GM21528 (cell line): Measurements from ENCODE around the gene KLK14.

Source experiments
- ATAC-seq: cut with Tn5 transposase; IDR thresholded peaks from one replicate; pipeline ENCODE4 v1.9.1; 2021; ENCODE audit warnings: mild to moderate bottlenecking, moderate library complexity; ENCODE audit not compliant: unreplicated experiment, low FRiP score

The KLK14 gene

DNA sequence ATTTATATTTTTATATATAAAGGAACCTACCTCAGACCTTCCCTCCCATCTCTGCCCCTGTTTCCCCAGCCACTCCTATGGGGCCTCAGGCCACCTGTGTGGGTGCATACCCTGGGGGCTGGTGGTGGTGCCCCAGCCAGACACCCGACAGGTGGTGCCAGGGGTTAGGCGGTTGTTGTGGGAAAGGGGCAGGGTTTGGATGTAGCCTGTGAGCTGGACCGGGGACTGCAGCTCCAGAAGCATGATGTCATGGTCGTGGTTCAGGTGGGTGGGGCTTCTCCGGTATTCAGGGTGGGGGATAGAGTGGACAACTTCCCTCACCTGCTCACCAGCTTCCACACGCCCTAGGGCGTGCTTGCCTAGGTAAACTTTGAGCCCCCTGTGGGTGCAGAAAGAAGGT is 23.0 kb downstream of the KLK14 start:
- no peak for ATAC-seq

DNA sequence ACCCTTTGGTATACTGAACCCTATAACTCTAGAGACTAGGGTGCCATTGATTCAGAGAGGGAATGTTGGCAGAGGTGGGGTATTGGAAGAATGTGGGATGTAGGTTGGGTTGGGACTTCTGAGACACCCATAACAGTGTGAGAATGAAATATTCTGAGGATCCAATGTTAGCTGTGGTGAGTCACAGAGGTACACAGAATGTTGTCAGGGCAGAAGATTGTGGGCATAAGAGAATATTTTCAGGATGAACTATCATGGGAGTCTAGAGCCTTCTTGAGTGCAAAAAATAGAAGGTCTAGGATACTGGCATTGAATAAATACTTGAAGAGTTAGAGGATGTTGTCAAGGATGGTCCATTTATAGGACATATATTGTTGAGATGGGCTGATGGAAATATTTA is 26.8 kb downstream of the KLK14 start:
- ATAC-seq: no peak

DNA sequence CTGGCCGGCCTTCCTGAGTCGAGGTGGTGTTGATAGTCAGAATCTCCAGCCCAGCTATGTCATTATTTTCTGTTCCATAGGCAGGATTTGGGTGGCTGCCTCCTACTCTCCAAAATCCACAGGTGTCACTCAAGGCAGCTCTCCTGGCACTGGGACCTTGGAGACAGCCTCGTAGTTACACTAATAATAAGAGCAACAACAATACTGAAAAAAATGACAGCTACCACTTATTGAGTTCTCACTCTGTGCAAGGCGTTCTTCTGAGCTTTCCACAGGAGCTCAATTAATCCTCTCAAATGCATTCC is 35.7 kb downstream of the KLK14 start:
- no peak for ATAC-seq

DNA sequence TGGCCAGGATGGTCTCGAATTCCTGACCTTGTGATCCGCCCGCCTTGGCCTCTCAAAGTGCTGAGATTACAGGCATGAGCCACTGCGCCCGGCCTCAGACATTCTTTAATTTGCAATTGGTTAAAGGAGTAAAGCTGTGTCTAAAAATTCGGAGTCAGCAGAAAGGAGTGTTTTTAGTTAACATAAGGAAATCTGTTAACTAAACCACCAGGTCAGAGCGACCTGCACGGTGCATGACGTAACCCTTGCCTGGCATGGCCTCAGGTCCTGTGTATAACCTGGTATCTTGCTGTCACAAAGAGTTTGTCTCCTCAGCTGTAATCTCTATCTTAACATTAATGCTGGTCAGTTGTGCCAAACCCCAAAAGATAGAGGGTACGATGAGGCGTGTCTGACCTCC is 38.4 kb downstream of the KLK14 start:
- no peak for ATAC-seq

DNA sequence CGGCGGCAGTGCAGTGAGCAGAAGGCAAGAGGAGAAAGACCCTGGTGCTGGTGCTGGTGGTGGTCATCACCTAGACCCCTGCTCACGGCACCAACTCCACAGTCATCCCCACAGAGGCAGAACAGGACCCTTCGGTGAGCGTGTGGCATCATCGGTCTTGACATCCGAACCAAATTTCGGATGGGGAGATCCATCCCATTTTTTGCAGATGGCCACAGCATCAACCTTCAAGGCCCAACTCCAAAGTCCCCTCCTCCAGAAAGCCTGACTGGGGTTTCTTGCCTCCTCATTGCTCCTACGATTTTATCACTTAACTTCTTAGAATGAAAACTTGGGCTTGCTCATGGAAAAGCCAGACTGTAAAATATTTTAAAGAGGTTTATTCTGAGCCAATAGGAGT is 39.2 kb downstream of the KLK14 start:
- ATAC-seq: no peak

DNA sequence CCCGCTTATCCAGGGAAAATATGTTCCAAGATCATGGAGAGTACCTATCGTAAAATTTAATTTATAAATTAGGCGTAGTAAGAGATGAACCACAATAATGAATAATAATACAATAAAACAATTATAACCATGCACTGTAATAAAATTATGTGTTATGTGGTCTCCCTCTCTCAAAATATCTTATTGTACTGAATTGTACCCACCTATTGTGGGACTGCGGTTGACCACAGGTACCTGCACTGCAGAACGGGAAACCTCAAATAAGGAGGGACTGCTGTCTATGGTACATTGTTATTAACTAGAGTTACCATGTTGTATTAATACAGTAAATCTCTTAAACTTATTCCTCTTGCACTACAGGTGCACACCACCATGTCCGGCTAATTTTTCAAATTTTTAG is 42.5 kb downstream of the KLK14 start:
- ATAC-seq: no peak

DNA sequence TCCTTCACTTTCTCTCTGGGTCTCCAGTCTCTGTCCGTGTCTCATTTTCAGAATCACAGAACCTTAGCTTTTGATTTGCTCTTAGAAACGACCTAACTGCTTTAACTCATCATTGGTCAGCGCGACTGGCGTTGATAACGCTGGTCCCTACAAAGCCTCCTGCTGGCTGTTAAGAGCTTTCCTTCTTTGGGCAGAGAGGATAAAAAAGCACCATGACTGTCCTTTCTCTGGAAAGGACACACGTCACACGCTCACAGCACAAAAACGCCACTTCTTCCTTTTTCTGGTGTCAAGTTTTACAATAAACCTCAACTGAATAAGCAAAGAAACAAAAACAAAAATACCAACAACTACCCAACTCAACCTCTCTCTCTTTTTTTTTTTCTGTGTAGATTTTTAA is 46.2 kb downstream of the KLK14 start:
- ATAC-seq: no peak

DNA sequence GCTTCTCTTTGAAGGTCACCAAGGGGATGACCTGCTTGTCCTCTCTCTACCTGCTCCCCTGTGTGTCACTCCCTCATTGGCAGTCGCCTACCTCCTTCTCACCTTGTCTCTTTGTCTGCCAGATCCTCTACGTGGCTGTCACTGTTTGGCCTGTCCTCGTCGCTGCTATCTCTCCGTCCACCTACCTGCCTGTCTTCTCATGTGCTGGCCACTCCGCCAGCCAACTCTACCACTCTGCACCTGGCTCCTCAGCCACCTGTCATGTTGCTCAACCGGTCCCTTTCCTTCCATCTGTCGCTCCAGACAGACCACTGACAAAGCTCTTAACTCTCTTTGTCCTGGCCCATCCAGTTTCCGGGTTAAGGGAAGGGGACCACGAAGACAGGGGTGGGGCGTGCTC is 48.0 kb downstream of the KLK14 start, which contains the start of gene KLK12:
TSS of gene KLK12 (minus strand) at position 299 of the 400 bp plus-strand sequence. CDS start 381 bp downstream, outside the sequence.
- ATAC-seq: no peak

DNA sequence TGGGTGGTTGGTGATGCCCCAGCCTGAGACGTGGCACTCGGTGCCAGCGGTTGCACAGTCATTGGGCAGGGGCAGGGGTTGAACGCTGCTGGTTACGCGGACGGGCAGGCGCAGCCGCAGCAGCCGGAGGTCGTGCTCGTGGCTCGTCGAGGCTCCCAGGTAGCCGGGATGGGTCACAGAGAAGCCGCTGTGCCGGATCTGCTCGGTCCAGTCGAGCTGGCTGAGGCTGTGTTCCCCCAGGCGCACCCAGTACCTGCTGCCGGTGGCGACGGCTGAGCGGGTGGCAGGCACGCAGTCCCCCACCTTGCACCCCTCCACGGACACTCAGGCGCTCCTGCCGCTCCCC is 50.8 kb downstream of the KLK14 start:
- no peak for ATAC-seq

DNA sequence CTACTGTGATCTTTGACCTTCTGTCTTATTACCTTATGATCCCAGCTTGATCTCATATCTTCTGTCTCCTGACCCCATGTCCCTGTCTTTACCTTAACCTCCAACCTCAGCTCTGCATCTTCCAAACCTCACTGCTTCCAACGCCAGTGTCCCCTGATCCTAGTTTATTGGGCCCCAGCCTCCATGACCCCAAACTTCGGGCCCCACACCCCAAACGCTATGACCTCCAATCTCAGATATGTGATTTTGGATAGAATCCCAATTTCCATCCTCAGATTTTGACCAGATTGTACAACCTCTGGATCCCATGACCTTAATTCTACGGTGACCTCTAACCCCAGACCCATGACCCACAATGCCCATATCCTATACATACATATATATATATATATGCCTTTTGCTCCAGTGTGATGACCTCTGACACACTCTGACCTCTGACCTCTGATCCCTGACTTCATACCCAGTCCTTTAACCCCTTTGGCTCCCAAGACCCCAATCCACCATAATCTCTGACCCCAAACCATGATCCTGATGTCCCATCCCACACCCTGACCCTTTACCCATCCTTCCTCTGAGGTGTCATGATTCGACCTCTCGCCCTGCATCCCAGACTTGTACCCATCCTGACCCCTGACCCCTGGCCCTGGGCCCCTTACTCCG is 51.3 kb downstream of the KLK14 start:
- ATAC-seq: no peak

DNA sequence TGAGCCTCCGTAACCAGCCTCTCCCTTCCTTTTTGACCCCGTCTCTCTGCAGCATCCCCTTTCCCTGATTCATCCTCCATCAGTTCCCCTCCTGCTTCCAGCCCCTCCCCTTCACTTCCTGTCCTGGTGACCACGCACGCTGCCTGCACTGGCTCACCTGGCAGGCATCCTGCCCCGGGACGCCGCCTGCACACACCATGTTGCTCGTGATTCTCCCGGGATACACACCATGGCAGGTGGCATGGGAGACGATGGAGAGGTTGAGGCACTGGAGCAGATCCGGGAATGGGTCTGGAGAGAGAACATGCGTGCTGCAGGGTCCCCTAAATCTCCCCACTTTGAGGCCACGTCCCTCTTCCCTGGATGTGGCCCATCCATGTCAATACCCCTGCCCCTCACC is 52.1 kb downstream of the KLK14 start:
- ATAC-seq: no peak

DNA sequence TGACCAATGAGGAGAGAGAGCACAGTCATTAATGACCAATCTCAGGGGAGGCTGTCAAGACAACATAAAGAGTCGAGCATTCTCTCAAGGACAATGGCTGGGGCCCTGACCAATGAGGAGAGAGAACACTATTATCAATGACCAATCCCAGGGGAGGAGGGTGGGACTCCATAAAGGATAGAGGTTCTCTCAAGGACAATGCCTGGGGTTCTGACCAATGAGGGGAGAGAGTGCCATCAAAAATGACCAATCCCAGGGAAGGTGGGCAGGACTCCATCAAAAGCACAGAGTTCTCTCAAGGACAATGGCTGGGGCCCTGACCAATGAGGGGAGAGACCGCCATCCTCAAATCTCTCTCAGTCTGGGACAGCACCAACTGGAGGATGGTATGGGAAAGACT is 53.0 kb downstream of the KLK14 start:
- ATAC-seq: no peak
